ENCODE data around the gene GRIK1.

GRCh38 chr21:29555601-29556000 is 384.2 kb downstream of the GRIK1 start:
- TF ChIP-seq POLR2AphosphoS5 (IDR thresholded peaks at IDR 0.05; ENCODE audit: insufficient read depth in 1 of 2, low read depth in 1 of 2) (no peak), CTCF (IDR thresholded peaks at IDR 0.05) (no peak), POLR2A (IDR thresholded peaks at IDR 0.05) (no peak)

Measured in vagina (tissue), 2 donors.